ENCODE data around the gene BOC. TPM values are rescaled to one million over a fixed set of nuclear protein-coding genes. Genes with fewer than 3 reads are reported as not detected.

Gene BOC
- total RNA-seq, 1 donor from 2014 or later: 93.1 TPM

DNA sequence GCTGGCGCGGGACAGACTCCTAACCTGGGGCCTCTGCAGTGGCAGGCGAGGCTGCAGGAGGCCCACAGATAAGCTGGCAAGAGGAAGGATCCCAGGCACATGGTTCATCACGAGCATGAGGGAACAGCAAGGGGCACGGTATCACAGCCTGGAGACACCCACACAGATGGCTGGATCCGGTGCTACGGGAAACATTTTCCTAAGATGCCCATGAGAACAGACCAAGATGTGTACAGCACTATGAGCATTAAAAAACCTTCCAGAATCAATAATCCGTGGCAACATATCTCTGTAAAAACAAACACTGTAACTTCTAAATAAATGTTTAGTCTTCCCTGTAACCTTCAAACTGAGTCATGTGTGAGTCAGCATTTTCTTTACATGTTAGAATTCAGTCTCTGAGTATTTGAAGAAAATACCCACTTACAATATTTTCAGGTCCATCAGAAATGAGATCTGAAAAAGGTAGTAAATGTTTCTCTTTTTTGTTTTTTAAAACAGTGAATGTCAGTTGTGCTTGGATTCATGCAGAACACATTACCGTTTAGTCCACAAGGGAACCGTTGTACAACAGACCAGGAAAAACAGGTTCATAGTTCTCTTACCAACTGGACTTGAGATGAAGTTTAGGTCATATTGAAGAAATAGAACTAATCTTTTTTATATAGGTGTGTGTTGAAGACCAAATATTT is 75.9 kb downstream of the BOC start:
- peak overlapping the region; percentile 47 for H3K27ac ChIP-seq
- no peak for TF ChIP-seq POLR2A (IDR thresholded peaks at IDR 0.05)
- H3K36me3 ChIP-seq: peaks cover 0 to 17% of the 10 kb centered on the region in 2 donors
- no peaks in the 10 kb centered on the region for H3K27me3 ChIP-seq
- no peak overlapping the region for H3K4me3 ChIP-seq
- intact Hi-C loops (cut with DNase I): loop anchor here (5.0 to 10.0 kb wide), 2 partner anchors 152 to 235 kb away; no protein-coding TSS in a partner anchor
- peaks cover 12% of the 10 kb centered on the region for H3K4me1 ChIP-seq
- no peak for DNase-seq (ENCODE audit: extremely low spot score in 2 of 2)
- no peaks in the 10 kb centered on the region for H3K9me3 ChIP-seq

DNA sequence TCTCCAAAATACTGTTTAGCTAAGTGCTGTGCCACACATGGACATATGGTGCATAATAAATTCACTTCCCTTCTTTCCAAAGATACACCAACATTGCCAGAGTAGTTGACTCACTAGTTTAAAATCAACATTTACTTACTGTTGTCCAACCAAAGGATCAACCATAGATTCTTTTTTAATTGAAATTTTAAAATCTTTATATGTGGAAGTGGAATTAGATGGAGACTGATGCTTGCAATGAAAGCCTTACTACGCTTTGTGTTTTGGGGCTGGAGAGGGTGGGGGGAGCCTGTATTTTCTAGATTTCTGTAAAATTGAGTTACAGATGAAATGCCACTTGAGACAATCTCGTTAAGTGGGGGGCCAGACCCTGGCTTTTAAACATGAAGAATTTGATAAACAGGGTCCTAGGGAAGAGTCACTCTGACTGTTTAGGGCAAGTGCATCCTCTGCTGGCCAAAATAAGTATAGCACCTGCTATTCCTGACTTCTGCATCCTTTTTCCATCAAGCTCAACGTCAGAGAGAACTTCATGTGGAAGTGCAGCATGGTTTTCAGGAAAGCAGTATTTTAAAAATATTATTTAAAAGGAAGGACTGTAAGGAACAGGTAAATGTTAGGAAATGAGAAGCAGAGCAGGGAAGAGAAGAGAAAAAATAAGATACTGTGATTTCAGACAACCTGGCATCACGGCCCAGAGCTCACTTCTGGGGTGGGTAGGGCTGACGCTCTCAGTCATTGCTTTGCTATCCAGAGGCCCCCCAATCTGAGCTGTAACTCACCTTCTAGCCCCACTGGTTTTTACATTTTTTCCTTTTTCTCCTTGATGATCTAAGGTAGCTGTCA is 76.7 kb downstream of the BOC start:
- H3K27ac ChIP-seq: peak overlapping the region; percentile 47
- no peak overlapping the region for H3K4me3 ChIP-seq
- no peaks in the 10 kb centered on the region for H3K27me3 ChIP-seq
- TF ChIP-seq, protein P1, sequence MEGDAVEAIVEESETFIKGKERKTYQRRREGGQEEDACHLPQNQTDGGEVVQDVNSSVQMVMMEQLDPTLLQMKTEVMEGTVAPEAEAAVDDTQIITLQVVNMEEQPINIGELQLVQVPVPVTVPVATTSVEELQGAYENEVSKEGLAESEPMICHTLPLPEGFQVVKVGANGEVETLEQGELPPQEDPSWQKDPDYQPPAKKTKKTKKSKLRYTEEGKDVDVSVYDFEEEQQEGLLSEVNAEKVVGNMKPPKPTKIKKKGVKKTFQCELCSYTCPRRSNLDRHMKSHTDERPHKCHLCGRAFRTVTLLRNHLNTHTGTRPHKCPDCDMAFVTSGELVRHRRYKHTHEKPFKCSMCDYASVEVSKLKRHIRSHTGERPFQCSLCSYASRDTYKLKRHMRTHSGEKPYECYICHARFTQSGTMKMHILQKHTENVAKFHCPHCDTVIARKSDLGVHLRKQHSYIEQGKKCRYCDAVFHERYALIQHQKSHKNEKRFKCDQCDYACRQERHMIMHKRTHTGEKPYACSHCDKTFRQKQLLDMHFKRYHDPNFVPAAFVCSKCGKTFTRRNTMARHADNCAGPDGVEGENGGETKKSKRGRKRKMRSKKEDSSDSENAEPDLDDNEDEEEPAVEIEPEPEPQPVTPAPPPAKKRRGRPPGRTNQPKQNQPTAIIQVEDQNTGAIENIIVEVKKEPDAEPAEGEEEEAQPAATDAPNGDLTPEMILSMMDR (IDR thresholded peaks at IDR 0.05): peak; percentile 95 to 99 (median 95)
- TF ChIP-seq POLR2A (IDR thresholded peaks at IDR 0.05): no peak
- peak in 1 of 2 donors; percentile 54 for TF ChIP-seq POLR2AphosphoS5 (IDR thresholded peaks at IDR 0.05; ENCODE audit: insufficient read depth in 1 of 2, low read depth in 1 of 2)
- peaks cover 0 to 16% of the 10 kb centered on the region in 2 donors for H3K36me3 ChIP-seq
- intact Hi-C loops (cut with DNase I): loop anchor here (5.0 to 10.0 kb wide), 2 partner anchors 153 to 236 kb away; no protein-coding TSS in a partner anchor
- H3K4me1 ChIP-seq: peaks cover 12% of the 10 kb centered on the region
- no peak for DNase-seq (ENCODE audit: extremely low spot score in 2 of 2)
- no peaks in the 10 kb centered on the region for H3K9me3 ChIP-seq

DNA sequence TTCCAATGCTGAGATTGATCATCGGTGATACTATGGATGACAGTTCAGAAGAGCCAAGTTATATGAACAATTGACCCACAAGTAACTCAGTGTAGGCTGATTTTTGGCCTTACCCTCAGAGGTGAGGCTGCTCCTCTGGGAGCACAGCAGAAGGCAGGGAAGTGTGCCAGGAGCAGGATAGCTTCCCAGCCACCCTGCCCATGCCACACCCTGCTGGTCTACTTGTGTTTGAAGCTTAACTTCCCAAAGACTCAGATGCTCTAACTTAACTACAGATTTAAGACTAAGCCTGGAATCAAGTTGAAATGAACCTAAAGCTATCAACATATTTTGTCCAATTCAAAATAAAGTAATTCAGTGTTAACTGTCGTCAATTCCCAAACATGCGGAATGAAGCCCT is 77.5 kb downstream of the BOC start:
- peaks cover 12% of the 10 kb centered on the region for H3K4me1 ChIP-seq
- peaks cover 0 to 12% of the 10 kb centered on the region in 2 donors for H3K36me3 ChIP-seq
- H3K9me3 ChIP-seq: no peaks in the 10 kb centered on the region
- no peak for DNase-seq (ENCODE audit: extremely low spot score in 2 of 2)
- no peak for TF ChIP-seq POLR2AphosphoS5 (IDR thresholded peaks at IDR 0.05; ENCODE audit: insufficient read depth in 1 of 2, low read depth in 1 of 2)
- TF ChIP-seq, protein P1 (IDR thresholded peaks at IDR 0.05): no peak
- no peak for TF ChIP-seq POLR2A (IDR thresholded peaks at IDR 0.05)
- H3K27me3 ChIP-seq: no peaks in the 10 kb centered on the region
- intact Hi-C loops (cut with DNase I): loop anchor here (5.0 to 10.0 kb wide), 2 partner anchors 154 to 237 kb away; no protein-coding TSS in a partner anchor
- no peak overlapping the region for H3K4me3 ChIP-seq
- no peak overlapping the region for H3K27ac ChIP-seq

DNA sequence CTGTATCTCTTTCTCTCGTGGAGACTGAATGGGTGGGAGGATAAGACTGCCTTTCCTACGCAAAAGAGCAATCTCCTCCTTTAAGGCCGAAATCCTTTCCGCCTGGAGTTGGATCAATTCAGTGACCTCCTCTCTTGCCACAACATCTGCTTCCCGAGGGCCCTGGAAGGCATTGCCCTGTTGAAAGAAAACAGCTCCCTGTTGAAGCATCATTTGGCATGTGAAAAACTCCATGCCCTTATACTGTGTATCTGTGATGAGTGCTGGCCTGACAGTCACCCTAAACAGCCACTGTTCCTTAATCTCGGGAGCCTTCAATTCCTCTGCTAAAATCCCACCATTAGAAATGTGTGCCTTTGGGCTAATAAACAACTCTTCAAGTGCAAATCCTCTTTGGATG is 80.2 kb downstream of the BOC start:
- Histone ChIP-seq H3K9me3 (no peaks in the 10 kb centered on the region), H3K4me1 (peaks cover 12% of the 10 kb centered on the region), H3K27me3 (no peaks in the 10 kb centered on the region), H3K36me3 (no peaks in the 10 kb centered on the region), H3K27ac (peak overlapping the region; percentile 2), H3K4me3 (no peak overlapping the region)
- no peak for DNase-seq (ENCODE audit: extremely low spot score in 2 of 2)
- TF ChIP-seq POLR2A (IDR thresholded peaks at IDR 0.05): no peak
- no peak for TF ChIP-seq POLR2AphosphoS5 (IDR thresholded peaks at IDR 0.05; ENCODE audit: insufficient read depth in 1 of 2, low read depth in 1 of 2)
- TF ChIP-seq, protein P1 (IDR thresholded peaks at IDR 0.05): no peak
- intact Hi-C loops (cut with DNase I): no loop called here

DNA sequence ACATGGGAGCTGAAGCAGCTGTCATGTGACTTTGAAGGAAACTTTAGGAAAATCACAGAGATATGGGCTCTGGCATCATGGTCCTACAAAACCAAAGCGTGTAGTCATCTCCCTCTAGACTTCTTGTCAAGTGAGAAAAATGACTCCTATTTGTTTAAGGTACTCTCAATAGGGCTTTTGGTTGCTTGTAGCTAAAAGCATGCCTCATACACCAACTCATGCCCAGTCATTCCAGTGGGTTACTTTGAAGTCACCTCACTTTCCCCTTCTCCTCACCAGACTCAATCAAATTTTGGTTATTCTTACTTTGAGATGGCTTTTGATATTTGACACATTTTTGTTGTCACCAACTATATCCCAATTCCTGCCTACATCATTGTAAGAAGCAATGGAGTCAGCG is 81.6 kb downstream of the BOC start:
- intact Hi-C loops (cut with DNase I): no loop called here
- no peak for DNase-seq (ENCODE audit: extremely low spot score in 2 of 2)
- TF ChIP-seq, protein P1 (IDR thresholded peaks at IDR 0.05): no peak
- TF ChIP-seq POLR2A (IDR thresholded peaks at IDR 0.05) (no peak), POLR2AphosphoS5 (IDR thresholded peaks at IDR 0.05; ENCODE audit: insufficient read depth in 1 of 2, low read depth in 1 of 2) (no peak)
- H3K27ac ChIP-seq: no peak overlapping the region
- no peaks in the 10 kb centered on the region for H3K27me3 ChIP-seq
- H3K36me3 ChIP-seq: no peaks in the 10 kb centered on the region
- peaks cover under 1% of the 10 kb centered on the region for H3K4me1 ChIP-seq
- no peak overlapping the region for H3K4me3 ChIP-seq
- no peaks in the 10 kb centered on the region for H3K9me3 ChIP-seq
